HG02981 (cell line): ENCODE measurements around the gene DNMT3A.
A peak's percentile ranks its signal among the peaks of the same experiment; 100 is the strongest.

Source experiments
- ATAC-seq: cut with Tn5 transposase; IDR thresholded peaks from one replicate; pipeline ENCODE4 v1.9.1; 2021; ENCODE audit warnings: mild to moderate bottlenecking, moderate library complexity; ENCODE audit not compliant: unreplicated experiment

Gene DNMT3A

DNA sequence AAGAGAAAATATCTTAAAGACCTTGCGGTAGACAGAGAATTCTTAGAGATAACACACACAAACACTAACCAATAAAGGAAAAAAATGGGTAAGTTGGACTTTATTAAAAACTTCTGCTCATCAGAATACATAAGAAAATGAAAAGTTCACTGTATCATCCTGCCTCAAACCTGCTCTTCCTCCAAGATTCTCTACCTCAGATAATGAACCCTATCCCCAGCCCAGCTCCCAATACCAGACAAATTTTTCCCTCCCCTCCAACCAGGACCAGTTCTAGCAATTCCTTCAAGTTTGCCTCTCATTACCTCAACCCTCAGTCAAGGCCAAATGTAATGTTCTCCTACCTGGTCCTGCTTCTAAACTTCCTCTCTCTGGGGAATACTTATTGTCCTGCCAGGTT lies 79.4 kb downstream of the DNMT3A start:
- ATAC-seq = no peak

DNA sequence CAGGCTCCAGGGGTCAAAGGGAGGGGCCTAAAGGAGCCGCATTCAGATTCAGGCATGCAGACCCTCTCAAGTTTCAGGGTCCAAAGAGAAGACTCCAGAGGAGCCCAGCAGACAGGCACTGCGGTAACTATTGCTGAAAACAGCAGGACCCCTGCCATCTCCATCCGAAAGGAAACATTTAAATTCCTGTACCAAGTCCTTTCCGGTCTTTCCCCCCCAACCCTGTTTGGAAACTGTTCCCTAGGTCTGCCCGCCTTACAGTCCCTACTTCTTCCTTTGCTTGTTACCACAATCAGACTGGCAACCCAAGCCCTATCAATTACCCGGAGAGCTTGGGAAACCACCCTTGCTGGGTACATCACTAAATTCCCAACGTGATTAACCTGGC lies 82.0 kb downstream of the DNMT3A start:
- ATAC-seq = no peak

DNA sequence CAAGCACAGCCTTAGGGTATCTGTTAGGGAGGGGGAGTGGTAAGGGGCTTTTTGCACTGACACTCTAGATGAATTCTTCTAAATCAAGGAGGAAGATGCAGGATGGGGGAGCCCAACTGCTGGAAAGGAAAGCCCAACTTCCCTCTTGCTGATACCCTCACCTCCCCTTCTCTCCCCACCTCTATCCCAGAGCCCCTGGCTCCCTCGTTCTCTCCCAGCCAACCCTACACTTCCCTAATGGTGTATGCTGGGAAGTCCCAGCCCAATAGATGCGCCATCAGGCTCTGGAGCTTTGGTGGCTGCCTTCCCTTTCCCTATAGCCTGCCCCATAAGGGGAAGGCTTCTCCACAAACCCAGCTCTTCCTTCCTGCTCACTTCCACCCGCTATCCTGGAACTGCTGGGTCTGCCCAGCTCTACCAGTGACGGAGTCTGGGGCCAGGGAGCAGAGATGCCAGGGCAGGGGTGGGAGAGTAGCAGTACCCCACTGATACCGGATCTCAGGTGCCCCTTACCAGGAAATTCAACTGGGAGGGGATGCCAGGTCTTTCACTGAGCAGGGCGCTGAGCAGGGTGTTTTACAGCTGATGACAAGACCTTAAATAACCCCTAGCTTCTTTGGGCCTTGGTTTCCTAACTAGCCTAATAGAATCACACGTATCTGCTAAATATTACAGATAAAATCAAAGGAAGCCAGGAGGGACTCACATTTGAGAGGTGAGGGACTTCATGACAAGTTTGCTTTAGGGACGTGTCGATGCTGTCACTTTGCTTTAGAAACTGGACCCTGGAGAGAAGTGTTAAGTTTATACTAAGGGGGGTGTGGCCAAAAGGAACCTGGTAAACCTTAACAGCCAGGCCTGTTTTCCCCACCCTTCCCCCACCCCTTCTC lies 82.6 kb downstream of the DNMT3A start:
- ATAC-seq = no peak

DNA sequence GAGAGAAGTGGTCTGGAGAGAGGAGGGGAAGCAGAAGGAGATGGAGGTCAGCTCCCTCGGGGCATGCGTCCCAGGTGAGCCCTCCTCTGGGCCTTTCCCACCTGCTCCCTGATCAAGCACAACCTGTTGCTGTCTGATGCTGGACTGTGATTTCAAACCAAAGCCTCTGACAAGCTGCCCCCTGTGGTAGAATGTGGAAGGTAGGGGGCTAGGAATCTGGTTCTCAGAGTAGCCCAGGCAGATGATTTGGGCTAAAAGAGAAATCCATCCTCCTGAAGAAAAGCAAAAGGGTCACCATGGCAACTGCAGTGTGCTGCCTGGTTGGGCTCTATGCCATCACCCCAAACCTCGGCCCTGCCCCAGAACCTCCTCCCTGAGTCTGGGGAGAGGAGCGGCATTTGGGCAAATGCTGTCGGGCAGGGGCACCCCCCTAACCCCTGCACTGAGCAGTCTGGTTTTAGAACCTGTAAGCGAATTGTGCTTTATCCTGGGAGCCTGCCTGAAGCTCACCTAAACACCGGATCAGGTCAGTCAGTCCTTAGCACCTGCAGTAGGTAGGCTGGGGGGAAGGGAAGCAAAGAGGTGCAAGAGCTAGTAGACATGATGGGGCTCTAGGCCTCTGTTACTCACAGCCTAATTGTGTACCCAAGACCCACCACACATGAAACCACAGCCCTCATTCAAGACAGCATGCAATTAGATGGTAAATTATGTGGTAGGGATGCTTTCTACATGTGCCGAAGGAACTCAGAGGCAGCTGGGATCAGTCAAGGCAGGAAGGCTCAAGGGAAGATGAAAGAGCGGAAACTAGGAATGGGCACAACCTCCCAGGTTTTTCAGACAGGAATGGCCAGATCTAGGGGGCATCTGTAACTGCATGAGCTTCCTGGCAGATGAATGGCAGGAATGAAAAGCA lies 83.5 kb downstream of the DNMT3A start:
- ATAC-seq = no peak

- ATAC-seq = no peak
Observed at GRCh38 chr2:25257032-25257552, 84.6 kb downstream of the DNMT3A start.

DNA sequence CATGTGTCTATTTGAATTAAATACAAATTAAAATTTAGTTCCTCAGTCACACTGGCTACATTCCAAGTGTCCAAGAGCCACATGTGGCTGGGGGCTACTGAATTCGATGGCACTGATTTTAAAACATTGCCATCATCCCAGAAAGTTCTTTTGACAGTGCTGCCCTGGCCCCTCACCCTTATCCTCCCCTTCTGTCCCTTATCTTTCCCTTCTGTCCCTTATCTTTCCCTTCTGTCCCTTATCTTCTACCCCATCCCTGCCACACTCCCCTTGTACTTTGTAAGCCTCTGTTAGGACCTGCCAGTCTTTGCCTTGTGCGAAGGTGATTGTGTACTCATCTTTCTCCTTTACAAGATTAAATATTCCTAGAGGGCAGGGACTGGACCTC lies 85.2 kb downstream of the DNMT3A start:
- no peak for ATAC-seq

- no peak for ATAC-seq
Observed at GRCh38 chr2:25255745-25256487, 85.8 kb downstream of the DNMT3A start.

DNA sequence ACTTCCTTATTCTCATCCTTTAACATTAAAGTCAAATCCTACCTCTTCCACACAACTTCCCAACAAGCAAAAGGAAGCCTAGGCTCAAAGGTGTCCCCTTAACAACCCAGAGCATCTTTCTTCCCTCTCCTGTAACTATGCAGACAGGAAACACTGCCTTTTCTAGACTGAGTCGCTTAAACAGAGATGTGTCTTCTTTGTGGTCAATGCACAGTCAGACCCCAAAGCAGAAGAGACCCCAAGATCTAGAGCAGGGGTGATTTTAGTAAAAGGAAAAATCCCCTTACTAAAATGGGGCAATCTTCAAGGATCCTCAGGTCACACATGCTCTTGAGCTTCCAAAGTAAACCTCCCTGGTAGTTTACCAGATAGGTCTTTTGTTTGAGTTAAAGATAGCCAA lies 86.8 kb downstream of the DNMT3A start:
- ATAC-seq = no peak

GRCh38 chr2:25253153-25253626 lies 88.5 kb downstream of the DNMT3A start:
- ATAC-seq = no peak

- peak; percentile 43 for ATAC-seq
Observed at GRCh38 chr2:25252291-25253152, 89.2 kb downstream of the DNMT3A start.

- ATAC-seq = peak; percentile 45
Observed at GRCh38 chr2:25251422-25252273, 90.1 kb downstream of the DNMT3A start.

DNA sequence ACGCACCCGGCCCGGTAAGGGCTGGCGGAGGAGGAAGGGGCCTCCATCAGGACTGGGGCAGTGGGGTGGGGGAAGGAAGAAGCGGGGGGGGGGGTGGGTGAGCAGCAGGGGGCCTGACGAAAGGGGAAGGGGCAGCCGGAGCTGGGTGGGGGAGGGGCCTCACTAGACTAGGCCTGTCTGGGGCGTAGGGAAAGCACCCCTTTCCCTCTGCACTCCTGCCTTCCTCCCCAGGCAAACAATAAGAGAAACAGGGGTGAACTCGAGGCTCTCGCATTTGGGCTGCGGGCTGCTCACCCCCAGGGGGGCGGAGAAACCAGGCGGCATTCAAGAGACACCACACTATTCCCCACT lies 90.7 kb downstream of the DNMT3A start:
- no peak for ATAC-seq

- no peak for ATAC-seq
Observed at GRCh38 chr2:25250331-25251070, 91.2 kb downstream of the DNMT3A start.

GRCh38 chr2:25249785-25250184 lies 91.9 kb downstream of the DNMT3A start:
- ATAC-seq = no peak

DNA sequence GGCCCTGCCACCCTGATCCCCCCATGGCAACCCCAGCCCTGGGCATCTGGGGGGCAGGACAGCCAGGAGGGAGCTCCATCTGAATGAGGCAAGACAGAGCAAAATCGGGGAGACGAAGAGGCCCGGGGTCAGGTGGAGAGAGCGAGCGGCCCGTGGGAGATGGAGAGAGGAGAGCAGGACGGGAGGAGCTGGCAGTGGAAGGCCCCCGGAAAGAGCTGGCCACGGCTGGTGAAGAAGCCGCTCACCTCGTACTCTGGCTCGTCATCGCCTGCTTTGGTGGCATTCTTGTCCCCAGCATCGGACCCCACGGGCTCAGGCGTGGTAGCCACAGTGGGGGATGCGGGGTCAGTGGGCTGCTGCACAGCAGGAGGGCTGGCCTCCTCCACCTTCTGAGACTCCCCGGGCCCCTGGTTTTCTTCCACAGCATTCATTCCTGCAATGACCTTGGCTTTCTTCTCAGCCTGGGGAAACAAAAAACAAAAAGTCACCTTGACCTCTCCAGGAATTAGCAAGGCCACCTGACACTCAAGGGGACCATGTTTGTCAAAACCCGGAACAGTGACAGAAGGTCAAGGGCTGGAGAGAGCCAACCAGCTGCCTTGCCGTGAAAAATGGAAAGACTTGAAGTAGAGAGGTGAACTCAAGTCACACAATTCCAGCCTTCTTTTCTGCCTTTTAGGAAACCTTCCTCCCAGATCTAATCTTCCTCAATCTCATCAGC lies 93.8 kb downstream of the DNMT3A start:
- no peak for ATAC-seq

- no peak for ATAC-seq
Observed at GRCh38 chr2:25246558-25247290, 95.0 kb downstream of the DNMT3A start.

DNA sequence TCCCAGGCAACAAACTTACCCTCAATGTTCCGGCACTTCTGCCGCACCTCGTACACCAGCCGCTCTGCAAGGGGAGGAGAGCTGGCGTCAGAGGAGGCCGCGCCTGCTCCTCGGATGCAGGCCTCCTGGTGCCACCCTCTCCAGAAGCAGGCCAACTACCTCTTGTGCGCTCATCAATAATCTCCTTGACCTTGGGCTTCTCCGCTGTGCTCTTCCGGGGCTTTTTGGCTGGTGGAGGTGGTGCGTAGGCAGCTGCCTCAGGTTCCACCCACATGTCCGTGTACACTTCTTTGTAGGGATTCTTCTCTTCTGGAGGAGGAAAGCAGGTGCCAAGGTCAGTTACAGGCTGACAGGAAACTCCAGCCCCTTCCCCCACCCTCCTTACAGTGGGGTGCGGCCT lies 95.7 kb downstream of the DNMT3A start:
- ATAC-seq = no peak
